H54 (cell line): ENCODE data around the gene ABCG5.

Source experiments
- DNase-seq: peaks from one replicate; pipeline ENCODE4 v3.0.0; 2011; ENCODE audit warnings: low spot score, mixed read lengths; ENCODE audit not compliant: insufficient read length
- FAIRE-seq: peaks from 3 replicates; lab custom pipeline; 2011; peaks lifted over from hg19 to GRCh38; lab: Jason Lieb, UNC
- POLR2A ChIP-seq: IDR thresholded peaks from 2 replicates; pipeline ENCODE4 v1.6.1; 2011; ENCODE audit warnings: low read depth, mild to moderate bottlenecking, low read length

The ABCG5 gene

GRCh38 chr2:43832457-43832856 is 6.2 kb downstream of the ABCG5 start:
- TF ChIP-seq POLR2A: no peak
- no peak for FAIRE-seq
- DNase-seq: no peak

- no peak for TF ChIP-seq POLR2A
- DNase-seq: no peak
- no peak for FAIRE-seq
These were observed 6.9 kb downstream of the ABCG5 start for GRCh38 chr2:43831543-43832294.

- TF ChIP-seq POLR2A: no peak
- FAIRE-seq: no peak
- DNase-seq: no peak
These were observed 12.1 kb downstream of the ABCG5 start for GRCh38 chr2:43826305-43827250.

- no peak for FAIRE-seq
- no peak for DNase-seq
- TF ChIP-seq POLR2A: no peak
These were observed 12.8 kb downstream of the ABCG5 start for GRCh38 chr2:43825841-43826240.

- TF ChIP-seq POLR2A: no peak
- no peak for FAIRE-seq
These were observed 13.6 kb downstream of the ABCG5 start for GRCh38 chr2:43824951-43825493.

GRCh38 chr2:43824512-43824911 is 14.1 kb downstream of the ABCG5 start:
- FAIRE-seq: no peak
- no peak for TF ChIP-seq POLR2A
- no peak for DNase-seq

More at GRCh38 chr2:43824951-43825493, 13.6 kb downstream of the ABCG5 start:
- no peak for DNase-seq

- TF ChIP-seq POLR2A: no peak
- no peak for DNase-seq
- FAIRE-seq: no peak
These were observed 14.9 kb downstream of the ABCG5 start for GRCh38 chr2:43823751-43824150.

- DNase-seq (no peak), FAIRE-seq (no peak)
- TF ChIP-seq POLR2A: no peak
These were observed 15.8 kb downstream of the ABCG5 start for GRCh38 chr2:43822839-43823238.

GRCh38 chr2:43819491-43820163 is 19.0 kb downstream of the ABCG5 start:
- TF ChIP-seq POLR2A: no peak
- no peak for DNase-seq
- no peak for FAIRE-seq

- peak; percentile 19 for DNase-seq
- no peak for FAIRE-seq
- TF ChIP-seq POLR2A: no peak
These were observed 19.9 kb downstream of the ABCG5 start for GRCh38 chr2:43818761-43819160.

GRCh38 chr2:43814711-43815110 is 23.9 kb downstream of the ABCG5 start:
- no peak for TF ChIP-seq POLR2A
- DNase-seq: no peak
- FAIRE-seq: no peak

GRCh38 chr2:43812947-43813346 is 25.7 kb downstream of the ABCG5 start:
- no peak for TF ChIP-seq POLR2A
- FAIRE-seq (no peak), DNase-seq (no peak)

- TF ChIP-seq POLR2A: no peak
- FAIRE-seq (no peak), DNase-seq (no peak)
These were observed 26.6 kb downstream of the ABCG5 start for GRCh38 chr2:43812006-43812405.
